Posterior cingulate gyrus (tissue), 11 donors: Measurements from ENCODE around the gene SPEM2.

Experiments
- DNase-seq, 10 donors: peaks; one replicate each; pipeline versions ENCODE4 v3.0.0 to v3.0.0-alpha.2; 2020 to 2021; ENCODE audit warnings: mixed read lengths in 3 of 10
- intact Hi-C: fragments of 100-400 bp; cut with DNase I; formaldehyde crosslinking; loops from one replicate; pipeline ENCODE4 v1.15.1; 2023

Gene SPEM2

GRCh38 chr17:7417056-7417655, 8.3 kb upstream of the SPEM2 start:
- DNase-seq, result peak in 1 of 10 donors; percentile 72
- intact Hi-C loops, result no loop called here

- DNase-seq, result peak in 1 of 10 donors; percentile 78
- intact Hi-C loops, result no loop called here
These were observed 6.8 kb upstream of the SPEM2 start for GRCh38 chr17:7418472-7419152.

- intact Hi-C loops, result no loop called here
- DNase-seq, result no peak
These were observed 5.4 kb upstream of the SPEM2 start, which contains the start of gene SPEM1 for GRCh38 chr17:7419819-7420610. Gene SPEM1 (plus strand): TSS chr17:7420324. CDS start chr17:7420385, 61 bp downstream.

GRCh38 chr17:7421186-7421585, 4.2 kb upstream of the SPEM2 start:
- intact Hi-C loops, result no loop called here
- DNase-seq, result peak in 1 of 10 donors; percentile 78

- intact Hi-C loops, result no loop called here
- DNase-seq, result no peak
These were observed 1.7 kb upstream of the SPEM2 start for GRCh38 chr17:7423679-7424078.

- no peak for DNase-seq
- intact Hi-C loops, result no loop called here
These were observed 340 bp downstream of the SPEM2 start for GRCh38 chr17:7425756-7426155.

GRCh38 chr17:7426203-7426863, 917 bp downstream of the SPEM2 start:
- peak in 1 of 10 donors; percentile 47 for DNase-seq
- intact Hi-C loops, result no loop called here

GRCh38 chr17:7426896-7427489, 1.6 kb downstream of the SPEM2 start:
- intact Hi-C loops, result no loop called here

GRCh38 chr17:7427549-7427948, 2.1 kb downstream of the SPEM2 start:
- no peak for DNase-seq
- intact Hi-C loops, result no loop called here

More at GRCh38 chr17:7426896-7427489, 1.6 kb downstream of the SPEM2 start:
- peak in 1 of 10 donors; percentile 75 for DNase-seq

- intact Hi-C loops, result no loop called here
- DNase-seq, result no peak
These were observed 3.1 kb downstream of the SPEM2 start, which contains the start of gene SPEM3 for GRCh38 chr17:7428557-7428956. Gene SPEM3 (plus strand): TSS chr17:7428857. CDS start chr17:7428903, 46 bp downstream.

- intact Hi-C loops, result loop anchor here (10.0 kb wide), 1 partner anchor 155 kb away; the partner anchor contains the start of gene MPDU1
- DNase-seq, result peak in 1 of 10 donors; percentile 76
These were observed 4.3 kb downstream of the SPEM2 start for GRCh38 chr17:7429722-7430121.

GRCh38 chr17:7431231-7431630, 5.8 kb downstream of the SPEM2 start:
- DNase-seq, result no peak
- intact Hi-C loops, result loop anchor here (10.0 kb wide), 1 partner anchor 154 kb away; the partner anchor contains the start of gene MPDU1

GRCh38 chr17:7432296-7432695, 6.9 kb downstream of the SPEM2 start:
- intact Hi-C loops, result loop anchor here (10.0 kb wide), 1 partner anchor 153 kb away; the partner anchor contains the start of gene MPDU1
- DNase-seq, result no peak

- peak in 1 of 10 donors; percentile 82 for DNase-seq
- intact Hi-C loops, result loop anchor here (5.0 to 10.0 kb wide), 3 partner anchors 44 to 149 kb away; partner anchors contain the start of genes MPDU1, PLSCR3 and TMEM95
These were observed 10.5 kb downstream of the SPEM2 start for GRCh38 chr17:7435676-7436555.

GRCh38 chr17:7436556-7437368, 11.3 kb downstream of the SPEM2 start:
- intact Hi-C loops, result loop anchor here (1.0 to 10.0 kb wide), 4 partner anchors 44 to 148 kb away; partner anchors contain the start of genes MPDU1, PLSCR3, POLR2A and TMEM95
- peak in 9 of 10 donors; percentile 53 to 96 (median 65) for DNase-seq

- intact Hi-C loops, result loop anchor here (1.0 to 10.0 kb wide), 4 partner anchors 45 to 147 kb away; partner anchors contain the start of genes MPDU1, PLSCR3, POLR2A and TMEM95
- DNase-seq, result no peak
These were observed 12.0 kb downstream of the SPEM2 start for GRCh38 chr17:7437369-7437863.

- intact Hi-C loops, result loop anchor here (1.0 to 10.0 kb wide), 4 partner anchors 46 to 147 kb away; partner anchors contain the start of genes MPDU1, PLSCR3, POLR2A and TMEM95
- DNase-seq, result peak in 9 of 10 donors; percentile 32 to 93 (median 52)
These were observed 12.7 kb downstream of the SPEM2 start for GRCh38 chr17:7437950-7438614.
